Memory B cell (primary cell): ENCODE results near the gene DAB1.
"Not testable (repeated sequence)": the region's sequence is repeated elsewhere in the genome, so short reads cannot be mapped to it uniquely, and the experiment has no call there.

ENCODE experiments used
- ATAC-seq: fragments of 150-1000 bp; cut with Tn5 transposase; 2 replicates; pipeline ENCODE4 v1.10.0; 2021; ENCODE audit warnings: low read depth, mild to moderate bottlenecking, moderate library complexity
- DNase-seq, 2 donors: peaks; one replicate each; pipeline ENCODE4 v3.0.0; 2022; ENCODE audit warnings: low spot score in 2 of 2
- H3K27ac Mint-ChIP-seq: one replicate; pipeline ENCODE4 v1.8.0; 2022; ENCODE audit warnings: mild to moderate bottlenecking, moderate library complexity, mixed read lengths
- H3K27me3 Mint-ChIP-seq: one replicate; pipeline ENCODE4 v1.8.0; 2022; ENCODE audit warnings: mixed read lengths
- H3K36me3 Mint-ChIP-seq: one replicate; pipeline ENCODE4 v1.8.0; 2022; ENCODE audit warnings: mild to moderate bottlenecking, mixed read lengths
- H3K4me1 Mint-ChIP-seq: one replicate; pipeline ENCODE4 v1.8.0; 2022; ENCODE audit warnings: mixed read lengths
- H3K4me3 Mint-ChIP-seq: one replicate; pipeline ENCODE4 v1.8.0; 2022; ENCODE audit warnings: mild to moderate bottlenecking, moderate library complexity, mixed read lengths
- H3K9me3 Mint-ChIP-seq: one replicate; pipeline ENCODE4 v1.8.0; 2022; ENCODE audit warnings: mixed read lengths

Gene DAB1

DNA sequence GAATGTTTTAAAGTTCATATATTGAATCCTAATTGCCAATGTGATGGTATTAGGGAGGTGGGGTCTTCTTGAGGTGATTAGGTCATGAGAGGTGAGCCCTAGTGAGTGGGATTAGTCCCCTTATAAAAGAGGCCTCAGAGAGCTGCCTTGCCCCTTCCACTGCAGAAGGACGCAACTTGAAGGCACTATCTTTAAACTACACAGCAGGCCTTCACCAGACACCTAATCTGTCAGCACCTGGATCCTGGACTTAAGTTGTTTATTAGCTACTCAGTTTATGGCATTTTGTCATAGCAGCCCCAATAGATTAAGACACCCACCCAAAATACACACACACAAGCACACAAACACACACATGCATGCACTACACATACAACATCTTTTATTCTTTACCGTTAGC, 61.4 kb downstream of the DAB1 start:
- peaks cover 1% of the 10 kb centered on the region for H3K27me3 Mint-ChIP-seq
- ATAC-seq (no peak), DNase-seq (no peak)
- no peaks in the 10 kb centered on the region for H3K4me1 Mint-ChIP-seq
- H3K27ac Mint-ChIP-seq = no peak overlapping the region
- peaks cover 4% of the 10 kb centered on the region for H3K9me3 Mint-ChIP-seq
- H3K36me3 Mint-ChIP-seq = no peaks in the 10 kb centered on the region
- H3K4me3 Mint-ChIP-seq = no peak overlapping the region

DNA sequence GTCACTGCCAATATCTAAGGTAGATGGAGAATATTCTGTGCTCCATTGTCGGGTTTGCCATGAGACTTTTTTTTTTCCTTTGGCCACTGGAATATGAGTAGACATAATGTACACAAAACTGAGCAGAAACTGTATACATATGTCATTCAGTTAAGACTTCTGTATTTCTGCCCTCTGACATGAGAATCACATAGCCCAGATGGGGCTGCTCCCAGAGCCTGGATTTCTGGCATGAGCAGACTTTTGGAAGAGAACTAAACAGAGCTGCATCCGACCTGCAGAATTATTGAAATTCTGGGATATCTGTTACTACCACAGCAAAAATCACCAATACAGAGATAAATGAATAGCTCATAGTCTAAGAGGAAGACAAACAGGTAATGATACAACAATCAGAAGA, 62.3 kb downstream of the DAB1 start:
- Mint-ChIP-seq H3K4me3 (no peak overlapping the region), H3K36me3 (no peaks in the 10 kb centered on the region), H3K9me3 (peaks cover 7% of the 10 kb centered on the region), H3K27ac (no peak overlapping the region), H3K27me3 (peaks cover 1% of the 10 kb centered on the region), H3K4me1 (no peaks in the 10 kb centered on the region)
- DNase-seq = no peak
- no peak for ATAC-seq

DNA sequence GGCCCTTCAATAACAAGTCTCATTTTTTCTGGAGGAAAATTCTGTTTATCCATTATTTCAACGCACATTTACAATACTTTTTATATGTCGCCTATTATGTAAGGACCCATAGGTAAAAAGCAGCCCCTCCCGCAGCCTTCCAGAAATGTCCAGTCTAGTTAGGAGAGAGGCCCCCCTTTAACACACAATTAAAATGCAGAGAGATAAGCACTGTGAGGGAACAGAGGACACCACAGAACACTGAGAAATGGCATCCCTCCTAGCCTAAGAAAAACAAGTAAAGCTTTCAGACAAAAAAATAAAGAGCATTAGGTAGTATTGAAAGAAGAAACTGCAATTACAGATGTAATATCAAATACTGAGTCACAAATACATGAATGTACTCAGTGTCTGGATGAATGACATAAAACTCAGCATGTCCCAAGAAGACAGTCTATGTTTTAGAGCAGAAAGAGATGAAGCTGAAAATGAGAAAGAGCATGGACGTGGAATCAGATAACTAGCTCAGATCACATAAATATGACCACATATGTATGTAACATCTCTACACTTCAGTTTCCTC, 62.9 kb downstream of the DAB1 start:
- ATAC-seq (no peak), DNase-seq (no peak)
- Mint-ChIP-seq H3K36me3 (no peaks in the 10 kb centered on the region), H3K27me3 (peaks cover 1% of the 10 kb centered on the region), H3K27ac (no peak overlapping the region), H3K4me1 (no peaks in the 10 kb centered on the region), H3K4me3 (no peak overlapping the region), H3K9me3 (peaks cover 7% of the 10 kb centered on the region)

DNA sequence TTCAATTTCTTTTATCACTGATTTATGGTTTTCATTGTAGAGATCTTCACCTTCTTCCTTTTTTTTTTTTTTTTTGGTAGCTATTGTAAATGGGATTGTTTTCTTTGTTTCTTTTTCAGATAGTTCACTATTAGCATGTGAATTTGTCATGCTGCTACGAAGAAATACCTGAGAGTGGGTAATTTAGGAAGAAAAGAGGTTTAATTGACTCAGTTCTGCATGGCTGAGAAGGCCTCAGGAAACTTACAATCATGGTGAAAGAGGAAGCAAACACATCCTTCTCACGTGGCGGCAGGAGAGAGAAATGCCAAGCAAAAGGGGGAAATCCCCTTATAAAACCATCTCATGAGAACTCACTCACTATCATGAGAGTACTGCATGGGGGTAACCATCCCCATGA, 66.4 kb downstream of the DAB1 start:
- DNase-seq (no peak), ATAC-seq (no peak)
- no peak overlapping the region for H3K27ac Mint-ChIP-seq
- peaks cover 11% of the 10 kb centered on the region for H3K27me3 Mint-ChIP-seq
- H3K36me3 Mint-ChIP-seq = no peaks in the 10 kb centered on the region
- no peak overlapping the region for H3K4me3 Mint-ChIP-seq
- H3K4me1 Mint-ChIP-seq = no peaks in the 10 kb centered on the region
- peaks cover 14% of the 10 kb centered on the region for H3K9me3 Mint-ChIP-seq

DNA sequence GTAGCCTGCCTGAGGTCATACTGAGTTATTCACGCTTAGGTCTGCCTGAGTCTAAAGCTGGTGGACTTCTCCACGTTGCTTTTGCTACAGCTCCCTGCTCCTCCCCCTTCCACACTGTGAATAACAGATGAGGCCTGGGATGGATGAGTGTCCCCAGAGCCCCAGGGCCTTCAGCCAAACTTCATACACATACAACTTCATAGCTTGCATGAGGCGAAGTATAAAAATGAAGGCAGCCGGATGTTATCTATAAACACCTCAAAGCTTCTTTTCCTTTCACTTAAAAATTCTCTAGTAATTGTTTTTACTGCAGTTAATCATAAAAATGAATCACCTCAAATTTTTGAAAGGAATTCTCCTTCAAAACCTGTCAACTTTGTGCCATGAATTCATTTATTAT, 70.2 kb downstream of the DAB1 start:
- no peak for DNase-seq
- H3K4me3 Mint-ChIP-seq = no peak overlapping the region
- no peak overlapping the region for H3K27ac Mint-ChIP-seq
- H3K27me3 Mint-ChIP-seq = peaks cover 11% of the 10 kb centered on the region
- no peaks in the 10 kb centered on the region for H3K36me3 Mint-ChIP-seq
- H3K9me3 Mint-ChIP-seq = peaks cover 13% of the 10 kb centered on the region
- ATAC-seq = no peak
- H3K4me1 Mint-ChIP-seq = no peaks in the 10 kb centered on the region

DNA sequence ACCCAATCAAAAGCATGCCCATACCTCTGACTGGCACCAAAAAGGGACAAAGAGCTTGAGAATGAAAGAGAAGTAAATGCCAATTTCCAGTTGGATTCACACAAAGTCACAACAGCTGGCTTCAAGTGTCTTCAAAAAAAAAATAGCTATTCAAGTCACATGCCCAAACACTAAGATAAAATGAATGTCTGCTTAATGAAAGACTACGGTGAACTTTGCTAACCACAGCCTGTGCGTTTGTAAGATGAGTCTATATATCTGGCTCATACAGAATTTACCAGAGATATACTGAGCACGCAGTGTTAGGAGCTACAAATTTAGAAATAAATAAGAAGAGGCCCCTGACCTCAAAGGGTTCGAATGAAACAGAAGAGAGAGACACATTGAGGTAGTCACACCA, 73.2 kb downstream of the DAB1 start:
- no peak for ATAC-seq
- no peak overlapping the region for H3K4me3 Mint-ChIP-seq
- no peak for DNase-seq
- peaks cover 9% of the 10 kb centered on the region for H3K27me3 Mint-ChIP-seq
- H3K36me3 Mint-ChIP-seq = no peaks in the 10 kb centered on the region
- H3K4me1 Mint-ChIP-seq = no peaks in the 10 kb centered on the region
- H3K27ac Mint-ChIP-seq = no peak overlapping the region
- H3K9me3 Mint-ChIP-seq = peaks cover 7% of the 10 kb centered on the region

DNA sequence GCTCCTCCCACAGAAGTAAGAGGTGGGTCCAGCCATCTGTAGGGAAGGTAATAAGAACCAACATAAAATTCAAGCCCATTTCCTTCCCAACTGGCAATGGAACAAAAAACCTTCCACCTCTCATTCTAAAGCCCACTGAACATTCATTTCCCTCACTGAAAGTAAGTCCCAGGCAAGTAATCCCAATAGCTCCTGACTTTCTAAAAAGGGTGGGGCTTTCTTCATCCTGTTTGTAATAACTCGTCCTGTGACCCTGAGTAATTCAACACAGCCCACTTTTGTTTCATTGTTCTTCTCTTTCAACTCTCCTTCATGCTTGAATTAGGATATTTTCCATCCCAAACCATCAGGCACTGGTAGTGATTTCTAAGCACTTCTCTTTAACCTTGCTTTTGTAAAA, 74.9 kb downstream of the DAB1 start:
- DNase-seq = no peak
- Mint-ChIP-seq H3K4me3 (no peak overlapping the region), H3K27me3 (peaks cover 3% of the 10 kb centered on the region), H3K4me1 (no peaks in the 10 kb centered on the region), H3K36me3 (no peaks in the 10 kb centered on the region), H3K27ac (no peak overlapping the region), H3K9me3 (peaks cover 3% of the 10 kb centered on the region)
- ATAC-seq = no peak

DNA sequence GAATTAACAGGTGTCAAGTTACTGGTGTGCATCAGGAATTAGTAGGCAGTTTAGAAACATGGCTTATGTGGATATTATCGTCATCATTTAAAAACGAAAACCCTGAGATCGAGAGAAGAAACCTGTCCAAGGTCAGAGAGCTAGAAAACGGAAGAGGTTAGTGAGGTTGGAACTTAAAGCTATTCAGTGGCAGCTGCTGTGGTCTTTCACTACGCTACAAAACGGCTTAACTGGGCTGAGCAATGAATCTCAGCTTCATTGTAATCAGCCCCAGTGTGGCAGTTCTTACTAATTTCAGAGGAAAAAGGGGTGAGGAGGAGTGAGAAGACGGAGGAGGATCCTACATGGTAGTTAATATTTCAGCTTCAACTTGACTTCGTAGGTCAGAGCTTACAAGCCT, 77.9 kb downstream of the DAB1 start:
- no peaks in the 10 kb centered on the region for H3K27me3 Mint-ChIP-seq
- no peak overlapping the region for H3K4me3 Mint-ChIP-seq
- DNase-seq (no peak), ATAC-seq (no peak)
- H3K27ac Mint-ChIP-seq = no peak overlapping the region
- no peaks in the 10 kb centered on the region for H3K36me3 Mint-ChIP-seq
- H3K4me1 Mint-ChIP-seq = no peaks in the 10 kb centered on the region
- H3K9me3 Mint-ChIP-seq = no peaks in the 10 kb centered on the region

DNA sequence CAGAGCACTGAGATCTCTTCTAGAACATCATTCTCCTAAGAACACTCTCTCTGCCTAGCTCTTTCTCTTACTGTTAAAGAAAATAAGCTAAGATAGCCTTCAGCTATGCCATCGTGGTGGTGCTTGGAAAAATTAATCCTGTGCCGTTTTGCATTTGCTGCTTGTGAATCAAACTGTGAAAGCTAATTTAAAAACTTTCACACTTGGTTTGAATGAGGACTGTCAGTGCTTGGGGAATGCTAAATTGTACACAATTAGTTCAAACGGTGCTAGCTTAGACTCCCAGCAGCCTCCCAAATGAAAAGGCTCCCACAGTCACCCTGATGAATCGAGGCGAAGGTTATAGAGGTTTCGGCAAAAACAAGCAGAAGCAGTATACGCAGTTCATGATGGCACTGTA, 79.6 kb downstream of the DAB1 start:
- DNase-seq (no peak), ATAC-seq (no peak)
- Mint-ChIP-seq H3K27ac (no peak overlapping the region), H3K36me3 (no peaks in the 10 kb centered on the region), H3K4me1 (no peaks in the 10 kb centered on the region), H3K4me3 (no peak overlapping the region), H3K9me3 (no peaks in the 10 kb centered on the region), H3K27me3 (no peaks in the 10 kb centered on the region)

DNA sequence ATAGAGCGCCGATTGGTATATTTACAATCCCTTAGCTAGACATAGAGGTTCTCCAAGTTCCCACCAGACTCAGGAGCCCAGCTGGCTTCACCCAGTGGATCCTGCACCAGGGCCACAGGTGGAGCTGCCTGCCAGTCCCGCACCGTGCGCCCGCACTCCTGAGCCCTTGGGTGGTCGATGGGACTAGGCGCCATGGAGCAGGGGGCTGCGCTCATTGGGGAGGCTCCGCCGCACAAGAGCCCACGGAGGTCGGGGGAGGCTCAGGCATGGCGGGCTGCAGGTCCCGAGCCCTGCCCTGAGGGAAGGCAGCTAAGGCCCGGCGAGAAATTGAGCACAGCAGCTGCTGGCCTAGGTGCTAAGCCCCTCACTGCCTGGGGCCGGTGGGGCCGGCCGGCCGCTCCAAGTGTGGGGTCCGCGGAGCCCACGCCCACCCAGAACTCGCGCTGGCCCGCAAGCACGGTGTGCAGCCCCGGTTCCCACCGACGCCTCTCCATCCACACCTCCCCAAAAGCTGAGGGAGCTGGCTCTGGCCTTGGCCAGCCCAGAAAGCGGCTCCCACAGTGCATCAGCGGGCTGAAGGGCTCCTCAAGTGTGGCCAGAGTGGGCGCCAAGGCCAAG, 80.5 kb downstream of the DAB1 start:
- H3K27ac Mint-ChIP-seq, H3K36me3 Mint-ChIP-seq, ATAC-seq, H3K4me3 Mint-ChIP-seq, H3K4me1 Mint-ChIP-seq, H3K9me3 Mint-ChIP-seq, H3K27me3 Mint-ChIP-seq, DNase-seq: not testable (repeated sequence)

DNA sequence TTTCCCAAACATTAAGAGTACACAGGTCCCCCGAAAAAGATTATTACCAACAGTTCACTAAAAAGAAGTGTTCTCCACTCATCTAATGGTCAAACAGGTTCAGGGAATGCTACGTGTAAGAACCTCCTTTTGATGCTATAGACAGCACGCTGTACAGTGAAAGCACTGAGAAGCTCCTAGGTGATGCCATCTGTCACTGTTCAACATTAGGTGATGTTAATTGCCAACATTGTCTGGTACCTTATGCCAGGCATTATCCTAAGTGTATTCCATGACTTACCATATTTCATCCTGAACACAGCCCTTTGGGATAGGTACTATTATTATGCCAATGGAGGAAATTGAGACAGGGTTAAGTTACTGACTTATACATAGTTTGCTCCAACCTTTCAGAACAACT, 82.1 kb downstream of the DAB1 start:
- ATAC-seq (no peak), DNase-seq (no peak)
- Mint-ChIP-seq H3K9me3 (peaks cover 1% of the 10 kb centered on the region), H3K4me1 (no peaks in the 10 kb centered on the region), H3K27me3 (peaks cover 3% of the 10 kb centered on the region), H3K4me3 (no peak overlapping the region), H3K36me3 (no peaks in the 10 kb centered on the region), H3K27ac (no peak overlapping the region)

DNA sequence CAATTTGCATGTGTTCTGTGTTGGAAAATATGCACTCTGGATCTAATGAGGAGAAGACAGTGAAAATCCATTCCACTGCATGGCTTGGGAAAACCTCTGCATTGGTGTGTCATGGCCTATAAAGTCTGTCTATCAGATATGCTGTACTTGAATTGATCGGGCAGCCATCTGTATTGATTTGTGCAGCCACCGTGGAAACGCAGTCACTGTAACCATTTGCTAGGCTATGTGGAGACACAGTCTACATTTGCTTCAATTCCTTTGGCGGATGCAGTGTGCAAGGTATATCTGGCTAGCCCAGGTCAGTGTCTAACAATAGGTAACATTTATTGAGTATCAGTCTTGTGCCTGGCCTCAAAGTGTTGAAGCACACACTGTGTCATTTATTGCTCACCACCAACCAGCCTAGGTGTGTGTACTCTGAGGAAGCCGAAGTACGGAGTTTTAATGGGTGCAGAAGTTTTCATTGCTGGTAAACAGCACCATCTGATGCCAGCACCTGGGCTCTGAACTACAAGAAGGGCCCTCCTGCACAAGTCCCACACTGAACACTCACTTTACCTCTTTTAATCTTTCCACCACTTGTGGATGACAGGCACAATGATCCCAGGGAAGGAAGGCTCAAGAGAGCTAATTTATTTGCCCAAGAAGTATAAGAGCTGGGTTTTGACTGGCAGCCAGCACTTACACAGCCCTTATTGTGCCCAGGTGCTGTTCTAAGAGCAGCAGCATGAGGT, 83.4 kb downstream of the DAB1 start:
- Mint-ChIP-seq H3K27ac (no peak overlapping the region), H3K27me3 (peaks cover 3% of the 10 kb centered on the region), H3K9me3 (peaks cover 3% of the 10 kb centered on the region), H3K4me3 (no peak overlapping the region), H3K4me1 (no peaks in the 10 kb centered on the region), H3K36me3 (no peaks in the 10 kb centered on the region)
- DNase-seq (no peak), ATAC-seq (no peak)

DNA sequence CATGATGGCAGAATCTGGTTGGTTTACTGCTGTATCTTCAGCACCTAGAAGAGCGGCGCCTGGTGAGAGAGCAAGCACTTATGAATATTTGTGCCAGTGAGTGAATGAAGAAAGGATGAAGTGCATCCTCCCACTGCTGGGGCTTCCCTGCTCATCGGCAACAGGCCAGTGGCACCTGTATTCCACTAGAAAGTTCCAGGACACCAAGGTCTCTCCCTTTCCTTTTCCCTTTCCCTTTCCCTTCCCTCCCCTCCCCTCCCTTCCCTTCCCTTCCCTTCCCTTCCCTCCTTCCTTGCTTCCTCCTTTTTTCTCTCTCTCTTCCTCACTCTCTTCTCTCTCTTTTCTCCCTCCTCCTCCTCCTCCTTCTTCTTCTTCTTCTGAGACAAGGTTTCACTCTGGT, 86.2 kb downstream of the DAB1 start:
- H3K4me1 Mint-ChIP-seq = no peaks in the 10 kb centered on the region
- peaks cover 3% of the 10 kb centered on the region for H3K27me3 Mint-ChIP-seq
- no peak for ATAC-seq
- H3K9me3 Mint-ChIP-seq = peaks cover 6% of the 10 kb centered on the region
- DNase-seq = no peak
- no peaks in the 10 kb centered on the region for H3K36me3 Mint-ChIP-seq
- no peak overlapping the region for H3K27ac Mint-ChIP-seq
- no peak overlapping the region for H3K4me3 Mint-ChIP-seq

DNA sequence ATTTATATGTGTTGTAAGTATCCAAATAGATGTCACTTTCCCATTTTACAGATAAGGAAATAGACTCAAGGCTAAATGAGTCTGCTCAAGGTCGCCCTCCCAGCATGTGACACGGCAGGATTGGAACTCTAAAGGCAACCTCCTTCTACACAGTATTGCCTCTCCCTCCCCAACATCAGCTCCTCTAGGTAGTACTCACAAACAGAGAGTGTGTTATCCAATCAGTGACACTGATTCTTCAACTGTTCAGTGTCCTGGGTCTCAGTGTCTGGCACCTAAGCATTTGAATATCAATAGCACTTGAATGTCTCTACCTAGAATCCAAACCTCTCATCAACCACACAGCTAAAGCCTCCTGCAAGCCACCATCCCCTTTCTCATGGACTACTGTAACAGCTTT, 87.1 kb downstream of the DAB1 start:
- H3K4me3 Mint-ChIP-seq = no peak overlapping the region
- no peaks in the 10 kb centered on the region for H3K4me1 Mint-ChIP-seq

DNA sequence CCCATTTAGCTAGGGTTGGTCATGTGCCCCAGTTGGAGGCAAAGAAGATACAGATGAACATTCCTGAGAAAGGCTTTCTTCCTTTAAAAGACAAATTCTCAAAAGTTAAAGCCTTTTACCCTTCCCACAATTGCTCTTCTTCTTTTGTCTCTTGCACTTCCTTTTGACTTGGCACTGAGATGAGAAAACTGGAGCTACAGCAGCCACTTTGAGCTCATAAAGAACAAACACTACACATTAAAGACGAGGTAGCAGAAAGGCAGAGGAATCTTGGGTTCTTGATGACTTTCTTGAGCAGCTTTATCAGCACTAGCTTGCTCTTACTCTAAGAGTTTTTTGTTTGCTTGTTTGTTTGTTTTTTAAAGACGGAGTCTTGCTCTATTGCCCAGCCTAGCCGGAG, 92.2 kb downstream of the DAB1 start:
- DNase-seq (no peak), ATAC-seq (no peak)
- no peaks in the 10 kb centered on the region for H3K4me1 Mint-ChIP-seq
- H3K27ac Mint-ChIP-seq = no peak overlapping the region
- no peaks in the 10 kb centered on the region for H3K36me3 Mint-ChIP-seq
- H3K27me3 Mint-ChIP-seq = peaks cover 2% of the 10 kb centered on the region
- peaks cover 5% of the 10 kb centered on the region for H3K9me3 Mint-ChIP-seq
- no peak overlapping the region for H3K4me3 Mint-ChIP-seq

More for the DNA sequence above, 87.1 kb downstream of the DAB1 start:
- no peak for ATAC-seq
- Mint-ChIP-seq H3K9me3 (peaks cover 6% of the 10 kb centered on the region), H3K36me3 (no peaks in the 10 kb centered on the region), H3K27ac (no peak overlapping the region), H3K27me3 (peaks cover 3% of the 10 kb centered on the region)
- no peak for DNase-seq
